ENCODE measurements around the gene LRCH4. TPM values are rescaled to one million over a fixed set of nuclear protein-coding genes. Genes with fewer than 3 reads are reported as not detected.
"Not testable (repeated sequence)": the region's sequence is repeated elsewhere in the genome, so short reads cannot be mapped to it uniquely, and the experiment has no call there.

Gene LRCH4
- polyA plus RNA-seq, 1 donor: 25.3 TPM

GRCh38 chr7:100568176-100568895, 17.6 kb downstream of the LRCH4 start:
- no peak for DNase-seq (ENCODE audit: low read depth)

- DNase-seq (ENCODE audit: low read depth): no peak
Observed at GRCh38 chr7:100567751-100568175, 18.2 kb downstream of the LRCH4 start.

GRCh38 chr7:100567031-100567730, 18.7 kb downstream of the LRCH4 start:
- DNase-seq (ENCODE audit: low read depth): no peak

- DNase-seq (ENCODE audit: low read depth): no peak
Observed at GRCh38 chr7:100566018-100566531, 19.9 kb downstream of the LRCH4 start.

- DNase-seq (ENCODE audit: low read depth): no peak
Observed at GRCh38 chr7:100565133-100565571, 20.8 kb downstream of the LRCH4 start.

GRCh38 chr7:100564405-100564804, 21.5 kb downstream of the LRCH4 start:
- DNase-seq (ENCODE audit: low read depth): not testable (repeated sequence)

GRCh38 chr7:100563809-100564400, 22.0 kb downstream of the LRCH4 start:
- DNase-seq (ENCODE audit: low read depth): no peak

- DNase-seq (ENCODE audit: low read depth): no peak
Observed at GRCh38 chr7:100563100-100563564, 22.8 kb downstream of the LRCH4 start.

- no peak for DNase-seq (ENCODE audit: low read depth)
Observed at GRCh38 chr7:100562195-100563099, 23.5 kb downstream of the LRCH4 start.

- no peak for DNase-seq (ENCODE audit: low read depth)
Observed at GRCh38 chr7:100561491-100562194, 24.3 kb downstream of the LRCH4 start.

GRCh38 chr7:100559127-100559526, 26.8 kb downstream of the LRCH4 start:
- no peak for DNase-seq (ENCODE audit: low read depth)

- DNase-seq (ENCODE audit: low read depth): no peak
Observed at GRCh38 chr7:100556541-100556940, 29.4 kb downstream of the LRCH4 start.

- no peak for DNase-seq (ENCODE audit: low read depth)
Observed at GRCh38 chr7:100555701-100556100, 30.2 kb downstream of the LRCH4 start.

GRCh38 chr7:100553032-100553431, 32.9 kb downstream of the LRCH4 start:
- DNase-seq (ENCODE audit: low read depth): no peak

- DNase-seq (ENCODE audit: low read depth): no peak
Observed at GRCh38 chr7:100552532-100552931, 33.4 kb downstream of the LRCH4 start.

- not testable (repeated sequence) for DNase-seq (ENCODE audit: low read depth)
Observed at GRCh38 chr7:100548446-100548845, 37.5 kb downstream of the LRCH4 start.

GRCh38 chr7:100547872-100548271, 38.1 kb downstream of the LRCH4 start:
- DNase-seq (ENCODE audit: low read depth): no peak

GRCh38 chr7:100546926-100547800, 38.8 kb downstream of the LRCH4 start:
- DNase-seq (ENCODE audit: low read depth): no peak

GRCh38 chr7:100546129-100546925, 39.6 kb downstream of the LRCH4 start:
- DNase-seq (ENCODE audit: low read depth): no peak

Measured in forelimb muscle (tissue), 1 donor.